Measurements from ENCODE around the gene ANXA6. TPM values are rescaled to one million over a fixed set of nuclear protein-coding genes. Genes with fewer than 3 reads are reported as not detected.

ANXA6 gene
- total RNA-seq, 2 donors from 2014 or later, result 21.2 to 39.8 TPM

DNA sequence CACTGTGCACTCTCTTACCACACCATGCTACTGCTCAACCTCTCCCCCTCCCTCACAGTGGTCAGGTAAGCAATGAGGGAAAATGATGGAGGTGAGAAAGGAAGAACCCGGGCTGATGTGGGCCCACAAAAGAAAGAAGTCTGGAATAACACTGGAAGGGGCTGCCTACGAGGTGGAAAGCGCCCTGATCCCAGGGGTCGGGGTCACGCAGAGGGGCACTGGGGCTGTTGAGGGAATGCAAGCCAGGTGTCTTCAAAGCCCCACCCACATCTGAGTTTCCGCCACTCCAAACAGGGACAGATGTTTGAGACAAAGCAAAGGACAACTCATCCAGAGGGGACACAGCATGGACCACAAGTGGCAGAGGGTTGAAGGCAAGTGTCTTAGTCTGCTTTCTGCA, 81.0 kb downstream of the ANXA6 start:
- Histone ChIP-seq H3K9me3 (no peaks in the 10 kb centered on the region), H3K36me3 (no peaks in the 10 kb centered on the region), H3K4me3 (no peak overlapping the region), H3K4me1 (peaks cover 8% of the 10 kb centered on the region), H3K27ac (no peak overlapping the region), H3K27me3 (no peaks in the 10 kb centered on the region), H3K9ac (ENCODE audit: low read depth in 2 of 2, low read length in 2 of 2) (no peak overlapping the region)
- TF ChIP-seq, protein P1, sequence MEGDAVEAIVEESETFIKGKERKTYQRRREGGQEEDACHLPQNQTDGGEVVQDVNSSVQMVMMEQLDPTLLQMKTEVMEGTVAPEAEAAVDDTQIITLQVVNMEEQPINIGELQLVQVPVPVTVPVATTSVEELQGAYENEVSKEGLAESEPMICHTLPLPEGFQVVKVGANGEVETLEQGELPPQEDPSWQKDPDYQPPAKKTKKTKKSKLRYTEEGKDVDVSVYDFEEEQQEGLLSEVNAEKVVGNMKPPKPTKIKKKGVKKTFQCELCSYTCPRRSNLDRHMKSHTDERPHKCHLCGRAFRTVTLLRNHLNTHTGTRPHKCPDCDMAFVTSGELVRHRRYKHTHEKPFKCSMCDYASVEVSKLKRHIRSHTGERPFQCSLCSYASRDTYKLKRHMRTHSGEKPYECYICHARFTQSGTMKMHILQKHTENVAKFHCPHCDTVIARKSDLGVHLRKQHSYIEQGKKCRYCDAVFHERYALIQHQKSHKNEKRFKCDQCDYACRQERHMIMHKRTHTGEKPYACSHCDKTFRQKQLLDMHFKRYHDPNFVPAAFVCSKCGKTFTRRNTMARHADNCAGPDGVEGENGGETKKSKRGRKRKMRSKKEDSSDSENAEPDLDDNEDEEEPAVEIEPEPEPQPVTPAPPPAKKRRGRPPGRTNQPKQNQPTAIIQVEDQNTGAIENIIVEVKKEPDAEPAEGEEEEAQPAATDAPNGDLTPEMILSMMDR (IDR thresholded peaks at IDR 0.05), result no peak
- intact Hi-C loops (cut with DNase I), result no loop called here
- DNase-seq, result no peak

DNA sequence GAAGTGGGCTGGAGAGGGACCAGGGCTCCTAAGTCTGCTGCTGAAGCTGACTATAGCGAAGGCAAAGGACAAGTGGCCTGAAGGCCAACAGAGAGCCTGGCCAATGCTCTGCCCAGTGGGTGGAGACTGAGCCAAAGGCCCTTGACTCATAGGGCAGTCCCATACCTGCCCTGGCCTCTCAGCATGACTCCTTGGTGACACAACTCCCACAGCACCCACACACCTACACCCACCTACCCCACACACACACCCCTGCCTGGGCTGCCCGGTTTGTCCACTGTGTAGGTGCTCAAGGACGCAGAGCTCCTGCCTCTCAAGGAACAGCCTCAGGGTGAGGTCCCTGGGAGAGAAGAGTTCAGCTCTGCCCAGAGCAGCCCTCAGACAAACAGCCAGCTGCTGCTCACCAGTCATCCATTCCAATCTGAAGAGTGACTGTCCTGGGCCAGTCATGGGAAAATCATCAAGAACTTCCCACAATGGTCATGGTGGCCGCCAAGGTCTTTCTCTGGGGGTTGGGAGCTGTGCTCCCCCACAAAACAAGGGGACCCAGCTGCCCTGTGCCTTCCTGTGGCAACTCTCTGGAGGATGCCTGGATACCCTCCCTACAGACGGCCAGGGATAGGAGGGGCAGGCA, 81.8 kb downstream of the ANXA6 start:
- Histone ChIP-seq H3K36me3 (no peaks in the 10 kb centered on the region), H3K4me3 (no peak overlapping the region), H3K4me1 (peaks cover 8% of the 10 kb centered on the region), H3K9ac (ENCODE audit: low read depth in 2 of 2, low read length in 2 of 2) (no peak overlapping the region), H3K9me3 (no peaks in the 10 kb centered on the region), H3K27me3 (no peaks in the 10 kb centered on the region), H3K27ac (peak overlapping the region; percentile 41)
- peak; percentile 53 for DNase-seq
- intact Hi-C loops (cut with DNase I), result no loop called here
- TF ChIP-seq, protein P1 (IDR thresholded peaks at IDR 0.05), result no peak

DNA sequence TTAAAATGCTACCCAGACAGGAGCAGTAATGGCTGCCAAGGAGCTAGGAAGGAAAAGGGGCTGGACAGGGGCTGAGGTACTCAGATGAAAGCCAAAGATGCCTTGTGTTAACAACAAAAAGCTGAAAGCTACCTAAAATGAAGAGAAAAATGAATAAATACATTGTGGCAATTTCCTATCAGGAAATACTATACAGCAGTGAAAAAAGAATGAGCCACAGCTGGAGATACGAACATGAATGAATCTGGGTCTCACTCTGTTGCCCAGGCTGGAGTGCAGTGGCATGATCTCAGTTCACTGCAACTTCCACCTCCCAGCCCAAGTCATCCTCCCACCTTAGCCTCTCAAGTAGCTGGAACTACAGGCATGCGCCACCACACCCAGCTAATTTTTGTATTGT, 83.0 kb downstream of the ANXA6 start:
- H3K4me1 ChIP-seq, result peaks cover 9% of the 10 kb centered on the region
- intact Hi-C loops (cut with DNase I), result no loop called here

DNA sequence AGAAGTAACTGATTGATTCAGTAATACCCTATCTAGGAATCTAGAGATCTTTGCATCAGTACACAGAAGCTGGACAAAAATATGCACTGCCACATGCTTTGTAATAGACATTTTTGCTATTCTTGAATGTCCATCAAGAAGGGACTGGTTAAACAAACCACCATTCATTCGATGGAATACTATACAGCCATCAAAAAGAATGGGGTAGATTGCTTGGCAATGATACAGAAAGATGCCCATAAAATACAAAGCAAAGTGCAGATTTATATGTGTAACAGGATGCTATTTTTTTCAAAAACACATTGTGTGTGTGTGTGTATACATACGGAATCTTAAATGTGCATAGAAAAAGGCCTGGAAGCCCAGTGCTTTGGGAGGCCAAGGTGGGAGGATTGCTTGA, 84.3 kb downstream of the ANXA6 start:
- no peak for DNase-seq
- intact Hi-C loops (cut with DNase I), result no loop called here
- no peaks in the 10 kb centered on the region for H3K36me3 ChIP-seq
- no peaks in the 10 kb centered on the region for H3K27me3 ChIP-seq
- peaks cover 11% of the 10 kb centered on the region for H3K4me1 ChIP-seq
- no peak overlapping the region for H3K27ac ChIP-seq
- no peaks in the 10 kb centered on the region for H3K9me3 ChIP-seq
- H3K9ac ChIP-seq (ENCODE audit: low read depth in 2 of 2, low read length in 2 of 2), result no peak overlapping the region
- no peak overlapping the region for H3K4me3 ChIP-seq
- TF ChIP-seq, protein P1 (IDR thresholded peaks at IDR 0.05), result no peak

More for the DNA sequence above, 83.0 kb downstream of the ANXA6 start:
- no peaks in the 10 kb centered on the region for H3K27me3 ChIP-seq
- TF ChIP-seq, protein P1 (IDR thresholded peaks at IDR 0.05), result no peak
- DNase-seq, result no peak
- no peaks in the 10 kb centered on the region for H3K9me3 ChIP-seq
- H3K4me3 ChIP-seq, result no peak overlapping the region
- H3K9ac ChIP-seq (ENCODE audit: low read depth in 2 of 2, low read length in 2 of 2), result no peak overlapping the region
- H3K36me3 ChIP-seq, result no peaks in the 10 kb centered on the region
- no peak overlapping the region for H3K27ac ChIP-seq

DNA sequence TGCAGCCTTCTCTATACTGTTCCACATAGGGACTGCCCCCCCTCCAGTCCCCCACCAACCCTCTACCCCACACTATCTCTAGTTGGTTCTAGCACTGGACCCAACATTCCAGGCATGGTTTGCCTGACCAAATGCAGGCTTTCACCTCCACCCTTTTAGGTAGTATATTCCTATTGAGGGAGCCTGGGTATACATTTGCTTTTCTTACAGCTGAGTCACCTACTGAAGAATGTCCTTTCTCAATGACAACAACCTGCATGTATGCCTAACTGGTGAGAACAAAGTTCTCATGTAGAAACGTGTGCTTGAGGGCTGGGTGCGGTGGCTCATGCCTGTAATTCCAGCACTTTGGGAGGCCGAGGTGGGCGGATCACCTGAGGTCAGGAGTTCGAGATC, 85.0 kb downstream of the ANXA6 start:
- Histone ChIP-seq H3K4me3 (no peak overlapping the region), H3K36me3 (no peaks in the 10 kb centered on the region), H3K4me1 (peaks cover 11% of the 10 kb centered on the region), H3K9me3 (no peaks in the 10 kb centered on the region), H3K27ac (no peak overlapping the region), H3K27me3 (no peaks in the 10 kb centered on the region), H3K9ac (ENCODE audit: low read depth in 2 of 2, low read length in 2 of 2) (no peak overlapping the region)
- DNase-seq, result no peak
- TF ChIP-seq, protein P1 (IDR thresholded peaks at IDR 0.05), result no peak
- intact Hi-C loops (cut with DNase I), result no loop called here
